IPS-18a (cell line): ENCODE data around the gene TENM4.

Source experiments
- H3K27ac ChIP-seq: one replicate; pipeline ENCODE4 v1.5.1; 2013; ENCODE audit warnings: low read length
- H3K27me3 ChIP-seq: one replicate; pipeline ENCODE4 v1.6.1; 2013; ENCODE audit warnings: mild to moderate bottlenecking, low read length; ENCODE audit not compliant: control insufficient read depth, insufficient read depth
- H3K36me3 ChIP-seq: one replicate; pipeline ENCODE4 v1.6.1; 2013; ENCODE audit warnings: low read depth, low read length; ENCODE audit not compliant: control insufficient read depth
- H3K4me1 ChIP-seq: one replicate; pipeline ENCODE4 v1.6.1; 2013; ENCODE audit warnings: low read depth, low read length; ENCODE audit not compliant: control insufficient read depth
- H3K4me3 ChIP-seq: one replicate; pipeline ENCODE4 v1.5.1; 2013; ENCODE audit warnings: low read length
- H3K9ac ChIP-seq: one replicate; pipeline ENCODE4 v1.6.1; 2013; ENCODE audit warnings: mild to moderate bottlenecking, low read length, moderate library complexity
- H3K9me3 ChIP-seq: one replicate; pipeline ENCODE4 v1.6.1; 2013; ENCODE audit warnings: low read depth, low read length; ENCODE audit not compliant: control insufficient read depth

TENM4 gene

DNA sequence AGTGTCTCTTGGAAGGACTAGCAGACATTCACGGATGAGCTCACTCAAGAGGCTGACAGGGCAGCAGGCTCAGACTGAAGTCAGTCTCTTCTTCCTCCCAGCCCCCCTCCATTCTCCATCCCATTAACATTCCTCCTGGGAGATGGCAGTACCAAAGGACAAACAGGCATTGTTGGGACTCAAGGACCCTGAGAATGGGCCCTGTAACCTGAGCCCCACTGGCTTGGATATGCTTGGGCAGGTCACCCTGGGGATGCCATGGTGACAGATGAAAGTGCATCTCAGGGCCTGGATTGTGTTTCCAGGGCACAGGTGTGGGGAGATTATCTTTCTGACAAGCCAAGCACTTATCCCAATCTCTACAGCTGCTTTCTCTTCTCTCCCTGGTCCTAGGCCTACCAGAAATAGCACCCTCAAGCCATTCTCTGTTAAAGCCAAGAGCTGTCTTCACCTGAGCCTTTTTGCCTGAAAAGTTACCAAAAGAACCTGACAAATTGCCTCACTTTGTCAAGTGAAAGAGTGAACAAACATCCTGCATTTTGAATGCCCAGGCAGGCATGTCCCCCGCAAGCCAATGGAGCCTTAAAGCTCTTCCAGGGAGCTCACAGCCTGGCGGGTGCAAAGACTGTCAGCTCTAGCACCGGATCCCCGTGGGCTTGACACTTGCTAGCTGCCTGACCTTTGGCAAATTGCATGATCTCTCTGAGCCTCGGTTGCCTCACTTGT is 500.2 kb downstream of the TENM4 start:
- H3K9me3 ChIP-seq: no peaks in the 10 kb centered on the region
- no peaks in the 10 kb centered on the region for H3K36me3 ChIP-seq
- H3K9ac ChIP-seq: no peak overlapping the region
- H3K4me1 ChIP-seq: peaks cover 19% of the 10 kb centered on the region
- H3K27ac ChIP-seq: no peak overlapping the region
- peak overlapping the region; percentile 11 for H3K4me3 ChIP-seq
- H3K27me3 ChIP-seq: no peaks in the 10 kb centered on the region

GRCh38 chr11:78938971-78939370 is 501.9 kb downstream of the TENM4 start:
- Histone ChIP-seq H3K4me3 (no peak overlapping the region), H3K36me3 (no peaks in the 10 kb centered on the region)

DNA sequence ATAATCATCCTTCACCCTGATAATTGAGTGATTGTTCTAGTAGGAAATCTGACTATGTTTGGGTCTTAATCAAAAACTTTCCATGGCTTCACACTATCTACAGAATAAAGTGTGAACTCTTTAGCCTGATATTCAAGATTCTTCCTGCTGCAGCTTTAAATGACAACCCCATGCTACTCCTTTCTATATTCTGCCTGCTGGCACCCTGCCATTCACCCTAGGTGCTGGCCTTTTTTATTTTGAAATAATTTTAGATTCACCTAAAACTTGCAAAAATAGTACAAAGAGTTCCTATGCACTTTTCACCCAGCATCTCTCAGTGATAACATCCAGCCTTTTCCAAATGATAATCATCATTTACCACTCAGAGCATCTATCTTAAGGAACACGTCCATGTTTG is 502.8 kb downstream of the TENM4 start:
- no peak overlapping the region for H3K9ac ChIP-seq
- H3K4me1 ChIP-seq: peaks cover 19% of the 10 kb centered on the region
- H3K36me3 ChIP-seq: no peaks in the 10 kb centered on the region
- H3K9me3 ChIP-seq: no peaks in the 10 kb centered on the region
- H3K27ac ChIP-seq: no peak overlapping the region
- peaks cover 6% of the 10 kb centered on the region for H3K27me3 ChIP-seq
- no peak overlapping the region for H3K4me3 ChIP-seq

More at GRCh38 chr11:78938971-78939370, 501.9 kb downstream of the TENM4 start:
- H3K27me3 ChIP-seq: no peaks in the 10 kb centered on the region
- H3K9ac ChIP-seq: no peak overlapping the region
- no peaks in the 10 kb centered on the region for H3K9me3 ChIP-seq
- H3K27ac ChIP-seq: no peak overlapping the region
- peaks cover 19% of the 10 kb centered on the region for H3K4me1 ChIP-seq

GRCh38 chr11:78935398-78936068 is 505.3 kb downstream of the TENM4 start:
- H3K4me3 ChIP-seq: no peak overlapping the region
- H3K9me3 ChIP-seq: no peaks in the 10 kb centered on the region
- peaks cover 27% of the 10 kb centered on the region for H3K27me3 ChIP-seq
- no peaks in the 10 kb centered on the region for H3K36me3 ChIP-seq
- H3K4me1 ChIP-seq: peaks cover 17% of the 10 kb centered on the region
- no peak overlapping the region for H3K27ac ChIP-seq
- no peak overlapping the region for H3K9ac ChIP-seq

DNA sequence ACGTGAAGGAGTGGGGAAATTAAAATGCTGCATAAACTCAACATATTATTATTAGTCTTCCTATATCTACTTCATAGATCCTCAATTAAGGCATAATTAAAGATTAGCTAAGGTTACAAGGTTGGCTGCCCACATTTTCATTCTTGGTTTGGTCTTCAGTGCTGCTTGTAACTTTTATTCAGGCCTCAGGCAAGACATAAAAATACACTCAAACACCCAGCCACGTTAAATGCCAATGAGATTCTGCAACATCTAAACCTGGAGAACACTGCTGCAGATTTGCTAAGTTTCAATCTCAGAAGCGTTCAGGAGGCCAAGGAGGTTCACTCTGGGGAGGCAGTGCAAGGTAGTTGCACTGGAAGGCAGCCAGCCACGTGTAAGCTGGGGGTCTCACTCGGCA is 507.5 kb downstream of the TENM4 start:
- Histone ChIP-seq H3K9me3 (no peaks in the 10 kb centered on the region), H3K4me3 (no peak overlapping the region), H3K9ac (no peak overlapping the region), H3K27ac (no peak overlapping the region), H3K36me3 (no peaks in the 10 kb centered on the region), H3K27me3 (peaks cover 42% of the 10 kb centered on the region), H3K4me1 (peaks cover 30% of the 10 kb centered on the region)

- H3K27me3 ChIP-seq: peaks cover 48% of the 10 kb centered on the region
- H3K9ac ChIP-seq: no peak overlapping the region
- H3K36me3 ChIP-seq: no peaks in the 10 kb centered on the region
- peaks cover 36% of the 10 kb centered on the region for H3K4me1 ChIP-seq
- no peaks in the 10 kb centered on the region for H3K9me3 ChIP-seq
- H3K27ac ChIP-seq: no peak overlapping the region
- H3K4me3 ChIP-seq: no peak overlapping the region
Observed at GRCh38 chr11:78932757-78933156, 508.1 kb downstream of the TENM4 start.

DNA sequence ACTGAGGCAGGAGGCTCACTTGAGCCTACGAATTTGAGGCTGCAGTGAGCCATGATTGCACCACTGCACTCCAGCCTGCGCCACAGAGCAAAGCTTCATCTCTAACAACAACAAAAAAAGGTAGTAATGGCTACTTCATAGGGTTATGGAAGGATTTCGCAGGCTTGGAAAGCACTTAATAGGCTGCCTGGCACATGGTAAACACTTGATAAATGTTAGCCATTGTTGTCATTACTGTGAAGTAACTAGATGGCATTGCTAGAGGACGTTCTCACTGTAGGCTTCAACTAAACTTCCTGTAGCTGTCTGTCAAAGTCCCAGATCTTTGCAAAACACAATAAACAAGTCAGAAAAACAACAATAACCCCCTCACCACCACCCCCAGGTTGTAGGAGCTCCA is 508.9 kb downstream of the TENM4 start:
- Histone ChIP-seq H3K9ac (no peak overlapping the region), H3K9me3 (no peaks in the 10 kb centered on the region), H3K27me3 (peaks cover 57% of the 10 kb centered on the region), H3K36me3 (no peaks in the 10 kb centered on the region), H3K4me1 (peaks cover 42% of the 10 kb centered on the region), H3K4me3 (no peak overlapping the region), H3K27ac (no peak overlapping the region)

- Histone ChIP-seq H3K27me3 (peaks cover 61% of the 10 kb centered on the region), H3K27ac (no peak overlapping the region), H3K9me3 (no peaks in the 10 kb centered on the region), H3K9ac (no peak overlapping the region), H3K4me3 (no peak overlapping the region), H3K36me3 (no peaks in the 10 kb centered on the region), H3K4me1 (peaks cover 42% of the 10 kb centered on the region)
Observed at GRCh38 chr11:78930810-78931523, 509.9 kb downstream of the TENM4 start.

- Histone ChIP-seq H3K4me1 (peaks cover 42% of the 10 kb centered on the region), H3K27me3 (peaks cover 61% of the 10 kb centered on the region)
Observed at GRCh38 chr11:78929906-78930220, 511.0 kb downstream of the TENM4 start.

GRCh38 chr11:78929207-78929905 is 511.5 kb downstream of the TENM4 start:
- Histone ChIP-seq H3K9me3 (no peaks in the 10 kb centered on the region), H3K4me3 (peak overlapping the region; percentile 50)

More at GRCh38 chr11:78929906-78930220, 511.0 kb downstream of the TENM4 start:
- Histone ChIP-seq H3K27ac (no peak overlapping the region), H3K36me3 (no peaks in the 10 kb centered on the region), H3K9me3 (no peaks in the 10 kb centered on the region), H3K9ac (peak overlapping the region; percentile 41), H3K4me3 (peak overlapping the region; percentile 50)

GRCh38 chr11:78927511-78927910 is 513.3 kb downstream of the TENM4 start:
- H3K4me1 ChIP-seq: peaks cover 42% of the 10 kb centered on the region
- no peaks in the 10 kb centered on the region for H3K36me3 ChIP-seq
- no peak overlapping the region for H3K9ac ChIP-seq
- no peak overlapping the region for H3K27ac ChIP-seq
- H3K4me3 ChIP-seq: no peak overlapping the region
- H3K9me3 ChIP-seq: no peaks in the 10 kb centered on the region
- peaks cover 54% of the 10 kb centered on the region for H3K27me3 ChIP-seq

More at GRCh38 chr11:78929207-78929905, 511.5 kb downstream of the TENM4 start:
- H3K4me1 ChIP-seq: peaks cover 42% of the 10 kb centered on the region
- no peak overlapping the region for H3K27ac ChIP-seq
- peak overlapping the region; percentile 41 for H3K9ac ChIP-seq
- no peaks in the 10 kb centered on the region for H3K36me3 ChIP-seq
- peaks cover 61% of the 10 kb centered on the region for H3K27me3 ChIP-seq
